DMS53 treated with DMSO at 0.1 percent for 48 hours (cell line): Measurements from ENCODE around the gene ADAM12.

Experiments
- DNase-seq: peaks from one replicate; lab custom pipeline; 2025; ENCODE audit not compliant: unreplicated experiment; lab: John Stamatoyannopoulos, UW

The ADAM12 gene

GRCh38 chr10:126124046-126124445 is 264.2 kb downstream of the ADAM12 start:
- no peak for DNase-seq

GRCh38 chr10:126123466-126123865 is 264.8 kb downstream of the ADAM12 start:
- no peak for DNase-seq

GRCh38 chr10:126122881-126123280 is 265.4 kb downstream of the ADAM12 start:
- DNase-seq = no peak

- DNase-seq = no peak
Measured at GRCh38 chr10:126119599-126119998, 268.7 kb downstream of the ADAM12 start.

- DNase-seq = no peak
Measured at GRCh38 chr10:126118476-126118875, 269.8 kb downstream of the ADAM12 start.

GRCh38 chr10:126117196-126117595 is 271.1 kb downstream of the ADAM12 start:
- no peak for DNase-seq

GRCh38 chr10:126115886-126116285 is 272.4 kb downstream of the ADAM12 start:
- DNase-seq = no peak

- no peak for DNase-seq
Measured at GRCh38 chr10:126114884-126115555, 273.3 kb downstream of the ADAM12 start.

- no peak for DNase-seq
Measured at GRCh38 chr10:126111516-126111915, 276.8 kb downstream of the ADAM12 start.

GRCh38 chr10:126110489-126111180 is 277.6 kb downstream of the ADAM12 start:
- no peak for DNase-seq

GRCh38 chr10:126109893-126110292 is 278.4 kb downstream of the ADAM12 start:
- no peak for DNase-seq

- DNase-seq = no peak
Measured at GRCh38 chr10:126108693-126109092, 279.6 kb downstream of the ADAM12 start.

GRCh38 chr10:126104767-126105166 is 283.5 kb downstream of the ADAM12 start:
- no peak for DNase-seq

GRCh38 chr10:126102636-126103035 is 285.6 kb downstream of the ADAM12 start:
- no peak for DNase-seq

- no peak for DNase-seq
Measured at GRCh38 chr10:126101736-126102135, 286.5 kb downstream of the ADAM12 start.

GRCh38 chr10:126101325-126101724 is 287.0 kb downstream of the ADAM12 start:
- no peak for DNase-seq

GRCh38 chr10:126099366-126099765 is 288.9 kb downstream of the ADAM12 start:
- no peak for DNase-seq

- no peak for DNase-seq
Measured at GRCh38 chr10:126098226-126098581, 290.1 kb downstream of the ADAM12 start.

- DNase-seq = no peak
Measured at GRCh38 chr10:126097558-126098225, 290.6 kb downstream of the ADAM12 start.

- peak; percentile 51 for DNase-seq
Measured at GRCh38 chr10:126094537-126094936, 293.7 kb downstream of the ADAM12 start.

- DNase-seq = no peak
Measured at GRCh38 chr10:126092366-126093215, 295.7 kb downstream of the ADAM12 start.
